ENCODE measurements around the gene SLC7A5. TPM values are rescaled to one million over a fixed set of nuclear protein-coding genes. Genes with fewer than 3 reads are reported as not detected.
A peak's percentile ranks its signal among the peaks of the same experiment; 100 is the strongest.
"Not testable (repeated sequence)": the region's sequence is repeated elsewhere in the genome, so short reads cannot be mapped to it uniquely, and the experiment has no call there.

Gene SLC7A5
- total RNA-seq (2014; rRNA removed; shearing (Covaris generic); ENCODE audit: low replicate concordance) = 75.3 and 110 TPM in 2 replicates

DNA sequence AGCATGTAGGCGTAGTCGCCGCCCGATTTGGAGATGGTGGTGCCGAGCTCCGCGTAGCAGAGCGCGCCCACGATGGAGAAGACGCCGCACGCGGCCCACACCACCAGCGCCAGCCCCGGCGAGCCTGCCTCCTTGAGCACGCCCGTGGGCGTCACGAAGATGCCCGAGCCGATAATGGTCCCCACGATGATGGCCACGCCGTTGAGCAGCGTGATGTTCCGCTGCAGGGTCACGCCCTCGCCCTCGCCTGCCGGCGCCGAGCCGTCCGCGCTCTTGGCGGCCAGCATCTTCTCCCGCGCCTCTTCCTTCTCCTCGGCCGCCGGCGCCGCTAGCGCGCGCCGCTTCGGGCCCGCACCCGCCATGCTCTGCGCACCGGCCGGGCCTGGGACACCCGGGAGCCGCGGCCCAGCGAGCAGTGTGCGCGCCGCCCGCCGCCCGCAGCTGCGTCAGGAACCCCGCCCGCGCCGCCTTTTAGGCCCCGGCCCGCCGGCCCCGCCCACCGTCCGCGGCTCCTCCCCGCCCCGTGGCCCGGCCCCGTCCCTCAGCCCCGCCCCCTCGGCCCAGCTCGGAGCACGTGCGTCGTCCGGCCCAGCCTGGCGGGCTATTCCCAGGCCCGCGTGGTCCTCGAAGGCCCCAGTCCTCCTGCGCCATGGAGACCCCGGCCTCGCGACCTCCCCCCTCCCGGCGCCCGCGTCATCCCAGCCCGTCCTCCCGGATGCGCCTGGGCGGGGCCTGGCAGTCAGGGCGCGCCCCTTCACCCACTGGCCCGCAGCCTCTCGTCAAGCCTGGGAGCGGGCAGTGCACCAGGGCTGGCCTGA lies at the start of gene SLC7A5:
Gene SLC7A5, minus strand, starts transcription at position 447 of the 818 bp plus-strand sequence. Its CDS starts 85 bp downstream, at position 362.
- H3K36me3 ChIP-seq = peaks cover 25% of the 10 kb centered on the region
- H3K4me3 ChIP-seq = peak within 1 kb of the TSS; percentile 77
- not testable (repeated sequence) for H3K27me3 ChIP-seq, H3K9me3 ChIP-seq
- peak; percentile 83 for DNase-seq

DNA sequence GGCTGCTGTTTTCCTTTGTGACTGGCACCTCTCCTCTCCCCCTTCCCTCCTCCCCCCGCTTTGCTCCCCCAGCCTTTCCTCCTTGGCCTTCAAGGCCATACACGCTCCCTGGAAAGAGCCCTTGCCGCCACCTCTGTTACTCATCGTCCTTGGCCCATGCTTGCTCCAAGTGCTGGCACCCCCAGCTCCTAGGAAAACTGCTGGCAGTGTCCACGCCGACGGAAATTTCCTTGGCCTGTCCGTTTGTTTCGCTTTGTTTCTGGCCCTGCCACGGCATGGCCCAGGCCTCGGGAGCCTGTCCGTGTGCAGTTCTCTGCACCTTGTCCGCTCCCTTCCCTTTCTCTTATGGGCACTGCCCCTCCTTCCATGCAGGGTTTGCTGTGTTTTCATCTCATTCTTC lies 49.0 kb upstream of the SLC7A5 start:
- peak overlapping the region; percentile 17; the same call in 1 of the 2 replicates for H3K4me3 ChIP-seq
- H3K9me3 ChIP-seq = no peaks in the 10 kb centered on the region
- no peaks in the 10 kb centered on the region for H3K27me3 ChIP-seq
- DNase-seq = peak; percentile 92
- H3K36me3 ChIP-seq = no peaks in the 10 kb centered on the region

DNA sequence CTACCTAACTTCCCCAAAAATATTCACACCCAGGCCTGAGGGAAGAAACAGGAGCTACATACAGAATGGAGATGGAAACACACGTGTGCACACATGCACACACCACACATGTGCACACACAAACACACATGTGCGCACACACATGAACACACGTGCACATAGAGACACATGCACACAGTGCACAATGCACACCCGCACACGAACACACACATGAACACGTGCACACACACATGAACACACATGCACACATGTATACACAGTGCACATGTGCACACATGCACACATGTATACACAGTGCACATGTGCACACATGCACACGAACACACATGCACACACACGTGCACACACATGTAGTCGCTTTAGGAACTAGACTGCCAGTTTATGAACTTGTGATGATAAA lies 48.2 kb upstream of the SLC7A5 start:
- H3K9me3 ChIP-seq = no peaks in the 10 kb centered on the region
- no peaks in the 10 kb centered on the region for H3K27me3 ChIP-seq
- no peak for DNase-seq
- no peaks in the 10 kb centered on the region for H3K36me3 ChIP-seq
- H3K4me3 ChIP-seq = no peak overlapping the region

- Histone ChIP-seq H3K9me3 (no peaks in the 10 kb centered on the region), H3K36me3 (no peaks in the 10 kb centered on the region), H3K27me3 (no peaks in the 10 kb centered on the region), H3K4me3 (no peak overlapping the region)
- no peak for DNase-seq
These were observed 45.5 kb upstream of the SLC7A5 start for GRCh38 chr16:87914812-87915211.

DNA sequence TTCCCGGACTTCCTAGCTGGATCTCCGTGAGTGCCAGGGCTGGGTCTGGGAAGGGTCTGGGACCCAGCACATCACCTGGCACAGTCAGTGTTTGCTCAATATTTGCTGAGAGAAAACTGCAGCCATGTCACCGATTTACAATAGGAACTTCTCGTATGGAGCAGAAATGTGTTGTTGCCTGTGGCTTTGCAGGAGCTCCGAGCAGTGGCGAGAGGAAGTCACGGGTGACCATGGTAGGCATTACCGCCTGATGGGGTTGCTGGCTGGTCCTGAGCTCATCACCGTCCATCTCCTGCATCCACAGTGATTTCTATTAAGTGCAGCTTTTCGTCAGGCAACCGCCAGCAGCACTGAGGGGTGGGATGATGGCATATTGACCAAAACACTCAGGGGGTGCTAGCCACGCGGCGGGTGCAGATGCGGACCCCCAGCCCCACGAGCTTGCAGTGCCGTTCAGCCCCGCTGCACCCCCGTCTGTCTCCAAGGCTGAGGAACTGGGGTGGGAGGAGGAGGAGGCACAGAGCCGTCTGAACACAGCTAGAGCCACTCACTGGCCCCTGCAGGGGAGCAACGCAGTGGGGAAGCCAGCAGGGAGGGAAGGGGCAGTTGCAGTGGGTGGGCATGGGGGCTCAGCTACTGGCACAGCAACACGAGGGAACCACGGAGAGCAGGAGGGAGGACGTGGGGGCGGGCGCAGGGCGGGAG lies 44.9 kb upstream of the SLC7A5 start:
- not testable (repeated sequence) for H3K4me3 ChIP-seq, DNase-seq, H3K36me3 ChIP-seq, H3K9me3 ChIP-seq, H3K27me3 ChIP-seq

DNA sequence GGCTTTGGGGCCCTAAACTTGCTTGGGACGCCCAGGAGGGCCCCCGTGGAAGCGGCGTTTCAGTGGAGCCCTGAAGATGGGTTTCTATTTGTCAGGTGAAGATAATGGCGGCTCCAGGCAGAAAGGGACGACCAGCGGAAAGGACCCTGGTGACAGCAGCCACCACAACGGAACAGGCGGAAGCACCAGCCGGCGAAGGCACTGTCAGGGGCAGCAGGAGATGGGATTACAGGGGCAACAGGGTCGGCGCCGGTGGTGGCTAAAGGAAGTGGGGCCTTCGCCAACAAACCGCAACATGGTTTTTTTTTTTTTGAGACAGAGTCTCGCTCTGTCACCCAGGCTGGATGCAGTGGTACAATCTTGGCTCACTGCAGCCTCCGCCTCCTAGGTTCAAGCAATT lies 43.4 kb upstream of the SLC7A5 start:
- H3K27me3 ChIP-seq, H3K4me3 ChIP-seq, H3K9me3 ChIP-seq, DNase-seq, H3K36me3 ChIP-seq: not testable (repeated sequence)

- not testable (repeated sequence) for H3K4me3 ChIP-seq, H3K27me3 ChIP-seq, H3K9me3 ChIP-seq, H3K36me3 ChIP-seq
- DNase-seq = peak; percentile 86
These were observed 41.9 kb upstream of the SLC7A5 start for GRCh38 chr16:87911106-87911763.

- DNase-seq = peak; percentile 67
- not testable (repeated sequence) for H3K36me3 ChIP-seq, H3K27me3 ChIP-seq, H3K4me3 ChIP-seq, H3K9me3 ChIP-seq
These were observed 40.1 kb upstream of the SLC7A5 start for GRCh38 chr16:87909203-87909935.

DNA sequence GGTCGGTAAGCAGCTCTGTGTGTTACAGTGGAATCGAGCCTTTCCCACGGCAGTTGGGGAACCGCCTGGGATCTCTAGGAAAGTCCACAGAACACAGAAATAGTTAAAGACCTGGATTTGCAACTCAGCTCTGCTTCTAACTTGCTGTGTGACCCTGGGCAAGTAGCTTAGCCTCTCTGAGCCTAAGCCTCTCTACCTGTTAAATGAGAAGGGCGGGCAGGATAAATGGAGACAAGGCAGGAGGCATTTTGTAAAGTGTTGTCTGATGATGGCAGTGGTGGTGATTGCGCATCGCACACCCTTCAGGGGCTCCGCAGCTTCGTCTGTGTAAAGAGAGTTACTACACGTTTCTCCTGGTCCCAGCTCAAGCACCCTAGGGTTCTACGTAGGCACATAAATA lies 38.8 kb upstream of the SLC7A5 start:
- not testable (repeated sequence) for H3K27me3 ChIP-seq, H3K36me3 ChIP-seq, H3K9me3 ChIP-seq, DNase-seq, H3K4me3 ChIP-seq

DNA sequence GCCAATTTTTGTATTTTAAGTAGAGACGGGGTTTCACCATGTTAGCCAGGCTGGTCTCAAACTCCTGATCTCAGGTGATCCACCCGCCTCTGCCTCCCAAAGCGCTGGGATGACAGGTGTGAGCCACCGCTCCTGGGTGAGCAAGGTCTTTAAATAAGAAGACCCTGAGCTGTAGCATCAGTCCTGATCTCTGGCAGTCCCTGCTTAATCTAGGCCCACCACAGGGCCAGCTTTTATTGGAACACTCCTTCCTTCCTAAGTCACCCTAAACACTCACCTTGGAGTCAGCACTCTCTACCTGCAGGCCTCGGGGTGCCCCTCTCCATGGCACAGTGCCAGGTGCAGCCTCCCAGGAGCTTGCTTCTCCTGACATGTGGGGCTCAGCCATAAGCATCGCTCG lies 36.2 kb upstream of the SLC7A5 start:
- not testable (repeated sequence) for H3K36me3 ChIP-seq, H3K4me3 ChIP-seq, H3K27me3 ChIP-seq, DNase-seq, H3K9me3 ChIP-seq

- not testable (repeated sequence) for H3K36me3 ChIP-seq, H3K9me3 ChIP-seq, H3K27me3 ChIP-seq, H3K4me3 ChIP-seq, DNase-seq
These were observed 35.7 kb upstream of the SLC7A5 start for GRCh38 chr16:87904963-87905362.

DNA sequence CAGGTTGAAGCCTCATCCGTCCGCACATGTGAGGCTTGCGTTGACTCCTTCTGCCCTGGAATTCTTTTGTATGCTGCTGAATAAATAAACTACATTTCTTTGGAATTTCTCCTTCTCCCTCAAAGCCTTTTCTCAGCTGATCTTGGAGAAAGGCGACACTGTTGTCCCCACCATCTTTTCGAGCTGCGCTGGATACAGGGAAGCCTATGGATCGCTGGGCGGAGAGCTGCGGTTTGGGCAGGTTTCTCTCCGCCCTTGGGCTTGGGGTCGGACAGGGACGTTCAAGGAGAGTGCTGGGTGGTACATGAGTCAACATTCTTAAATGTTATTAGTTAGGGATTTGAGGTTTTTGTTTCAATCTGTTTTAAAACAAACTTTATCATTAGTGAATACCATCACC lies 31.2 kb upstream of the SLC7A5 start:
- not testable (repeated sequence) for H3K36me3 ChIP-seq, H3K9me3 ChIP-seq, H3K27me3 ChIP-seq, DNase-seq, H3K4me3 ChIP-seq

DNA sequence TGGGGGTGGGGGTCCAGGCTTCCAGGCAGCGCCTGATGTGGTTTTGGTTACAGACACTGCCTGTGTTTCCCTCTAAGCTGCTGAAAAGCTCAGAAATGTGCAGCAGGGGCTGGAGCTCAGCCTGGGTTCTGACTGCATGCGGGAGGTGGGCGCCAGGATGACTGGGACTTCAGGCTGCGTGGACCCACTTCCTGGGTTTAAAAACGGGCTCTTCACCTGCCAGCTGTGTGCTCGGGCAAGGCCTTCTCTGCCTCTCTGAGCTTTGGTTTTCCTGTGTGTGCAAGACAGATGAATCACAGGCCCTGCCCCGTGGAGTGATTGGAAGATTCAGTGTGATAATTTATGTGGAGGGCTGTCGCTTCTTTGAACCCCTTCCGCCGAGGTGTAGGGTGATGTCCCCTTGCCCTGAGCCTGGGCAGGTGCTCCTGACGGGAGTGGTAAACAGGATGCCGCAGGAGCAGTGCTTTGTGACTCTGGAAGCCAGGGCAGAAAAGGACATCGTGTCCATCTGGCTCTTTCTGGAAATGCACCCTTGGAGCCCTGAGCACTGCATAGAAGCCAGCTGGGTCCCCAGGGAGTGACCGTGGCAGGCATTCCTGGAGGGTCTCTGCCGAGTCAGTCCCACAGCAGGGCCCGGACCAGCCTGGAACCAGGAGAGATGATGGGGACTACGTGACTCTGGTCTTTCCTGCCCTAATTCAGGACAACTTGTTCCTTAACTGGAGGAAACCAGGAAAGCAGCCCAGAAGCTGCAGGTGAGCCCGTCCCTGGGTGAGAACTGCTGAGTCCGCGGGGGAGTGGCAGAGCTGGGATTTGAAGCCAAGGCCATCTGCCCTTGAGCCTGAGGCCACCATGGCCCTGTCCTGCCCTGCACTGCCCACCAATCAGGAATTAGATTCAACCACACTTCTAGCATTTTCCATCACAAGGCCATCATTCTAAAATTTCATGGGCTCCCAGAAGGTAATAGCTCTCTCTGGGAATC lies 28.5 kb upstream of the SLC7A5 start:
- Histone ChIP-seq H3K9me3 (no peaks in the 10 kb centered on the region), H3K36me3 (no peaks in the 10 kb centered on the region), H3K27me3 (no peaks in the 10 kb centered on the region), H3K4me3 (no peak overlapping the region)
- DNase-seq = no peak

- H3K27me3 ChIP-seq, H3K36me3 ChIP-seq, H3K4me3 ChIP-seq, DNase-seq, H3K9me3 ChIP-seq: not testable (repeated sequence)
These were observed 27.7 kb upstream of the SLC7A5 start for GRCh38 chr16:87896924-87897520.

DNA sequence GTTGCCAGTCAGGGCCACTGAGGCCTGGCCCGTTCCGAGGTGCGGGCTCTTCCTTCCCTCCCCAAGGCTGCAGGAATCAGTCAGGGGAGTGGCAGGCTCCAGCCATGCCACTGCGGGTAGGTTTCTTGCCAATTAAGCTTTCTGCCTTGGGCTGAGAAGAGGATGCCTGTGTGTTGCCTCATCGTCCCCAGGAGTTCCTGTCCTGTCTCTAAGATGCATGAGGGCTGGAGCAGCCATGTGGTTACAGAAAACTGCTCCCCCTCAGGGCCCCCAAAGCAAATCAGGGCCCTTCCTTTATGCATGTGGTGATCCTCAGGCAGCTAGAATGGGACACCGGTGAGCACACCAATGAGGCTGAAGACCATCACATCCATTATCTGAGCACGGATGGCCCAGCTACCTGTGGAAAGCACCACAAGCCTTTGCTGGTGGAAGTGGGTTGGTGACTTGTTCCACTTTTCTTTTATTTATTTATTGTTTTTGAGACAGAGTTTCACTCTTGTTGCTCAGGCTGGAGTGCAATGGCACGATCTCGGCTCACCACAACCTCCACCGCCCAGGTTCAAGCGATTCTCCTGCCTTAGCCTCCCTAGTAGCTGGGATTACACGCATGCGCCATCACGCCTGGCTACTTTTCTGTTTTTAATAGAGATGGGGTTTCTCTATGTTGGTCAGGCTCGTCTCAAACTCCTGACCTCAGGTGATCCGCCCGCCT lies 27.0 kb upstream of the SLC7A5 start:
- H3K9me3 ChIP-seq, H3K27me3 ChIP-seq, H3K4me3 ChIP-seq, H3K36me3 ChIP-seq: not testable (repeated sequence)
- DNase-seq = peak; percentile 10

Data from MG63 (cell line).